GM19025 (cell line): ENCODE results near the gene ASB6.
"Not testable (repeated sequence)": the region's sequence is repeated elsewhere in the genome, so short reads cannot be mapped to it uniquely, and the experiment has no call there.

Experiments used
- ATAC-seq: cut with Tn5 transposase; IDR thresholded peaks from one replicate; pipeline ENCODE4 v1.9.1; 2021; ENCODE audit warnings: mild to moderate bottlenecking, low read depth, moderate library complexity; ENCODE audit not compliant: unreplicated experiment

The ASB6 gene

GRCh38 chr9:129646654-129647053, 4.7 kb upstream of the ASB6 start:
- ATAC-seq = no peak

DNA sequence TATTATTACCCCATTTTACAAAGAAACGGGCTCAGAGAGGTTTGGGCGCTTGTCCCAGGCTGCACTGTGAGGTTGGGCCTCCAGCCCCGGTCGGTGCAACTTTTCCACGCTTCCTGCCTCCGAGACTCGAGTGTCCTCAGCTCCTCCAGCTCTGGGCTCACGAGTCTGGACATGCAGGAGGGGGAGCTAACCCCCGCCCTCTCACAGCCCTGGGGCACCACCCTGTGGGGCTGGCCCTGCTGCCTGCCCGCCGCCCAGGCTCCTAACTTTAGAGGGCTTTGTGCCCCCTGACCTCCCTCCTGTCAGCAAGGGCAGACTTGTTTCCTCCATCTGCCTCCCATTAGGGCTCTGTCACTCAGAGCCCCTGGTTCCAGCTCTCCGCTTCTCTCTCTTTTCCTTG, 4.3 kb upstream of the ASB6 start:
- no peak for ATAC-seq

DNA sequence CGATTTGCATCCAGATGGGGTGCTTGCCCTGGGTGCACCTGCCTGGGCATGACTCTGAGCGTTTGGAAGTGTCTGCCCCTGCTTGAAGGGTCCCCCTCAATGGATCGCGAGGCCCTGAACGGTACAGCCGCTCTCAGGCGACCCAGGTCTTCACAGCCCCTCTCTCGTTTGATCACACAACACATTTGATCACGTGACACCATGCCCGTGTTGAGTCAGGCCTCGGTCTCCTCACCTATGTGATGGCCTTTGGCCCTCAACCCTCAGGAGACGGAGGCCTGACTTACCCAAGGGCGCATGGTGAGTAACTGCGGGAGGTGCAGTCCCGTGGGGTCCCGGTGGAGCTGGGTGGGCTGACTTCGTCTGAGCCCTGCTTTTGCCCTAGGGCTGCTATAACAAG, 3.0 kb upstream of the ASB6 start:
- ATAC-seq = no peak

DNA sequence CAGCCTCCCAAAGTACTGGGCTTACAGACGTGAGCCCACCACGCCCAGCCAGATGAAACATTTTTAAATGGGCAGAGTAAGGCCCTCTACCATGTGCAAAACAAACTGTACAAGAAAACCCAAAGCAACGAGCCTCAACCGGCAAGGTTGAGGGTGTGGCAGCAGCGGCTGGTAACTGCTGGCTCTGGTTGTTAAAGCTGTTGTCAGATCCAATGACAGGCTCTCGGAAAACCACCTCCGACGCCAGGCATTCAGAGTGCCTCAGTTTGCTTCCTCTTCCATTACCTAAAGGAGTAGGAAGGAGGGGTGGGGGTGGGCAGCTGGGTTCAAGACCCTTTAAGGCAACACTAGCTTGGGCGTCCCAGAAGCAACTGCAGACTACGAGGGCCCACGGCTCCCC, 2.4 kb upstream of the ASB6 start:
- ATAC-seq = no peak

GRCh38 chr9:129643706-129644105, 1.8 kb upstream of the ASB6 start:
- ATAC-seq = no peak

DNA sequence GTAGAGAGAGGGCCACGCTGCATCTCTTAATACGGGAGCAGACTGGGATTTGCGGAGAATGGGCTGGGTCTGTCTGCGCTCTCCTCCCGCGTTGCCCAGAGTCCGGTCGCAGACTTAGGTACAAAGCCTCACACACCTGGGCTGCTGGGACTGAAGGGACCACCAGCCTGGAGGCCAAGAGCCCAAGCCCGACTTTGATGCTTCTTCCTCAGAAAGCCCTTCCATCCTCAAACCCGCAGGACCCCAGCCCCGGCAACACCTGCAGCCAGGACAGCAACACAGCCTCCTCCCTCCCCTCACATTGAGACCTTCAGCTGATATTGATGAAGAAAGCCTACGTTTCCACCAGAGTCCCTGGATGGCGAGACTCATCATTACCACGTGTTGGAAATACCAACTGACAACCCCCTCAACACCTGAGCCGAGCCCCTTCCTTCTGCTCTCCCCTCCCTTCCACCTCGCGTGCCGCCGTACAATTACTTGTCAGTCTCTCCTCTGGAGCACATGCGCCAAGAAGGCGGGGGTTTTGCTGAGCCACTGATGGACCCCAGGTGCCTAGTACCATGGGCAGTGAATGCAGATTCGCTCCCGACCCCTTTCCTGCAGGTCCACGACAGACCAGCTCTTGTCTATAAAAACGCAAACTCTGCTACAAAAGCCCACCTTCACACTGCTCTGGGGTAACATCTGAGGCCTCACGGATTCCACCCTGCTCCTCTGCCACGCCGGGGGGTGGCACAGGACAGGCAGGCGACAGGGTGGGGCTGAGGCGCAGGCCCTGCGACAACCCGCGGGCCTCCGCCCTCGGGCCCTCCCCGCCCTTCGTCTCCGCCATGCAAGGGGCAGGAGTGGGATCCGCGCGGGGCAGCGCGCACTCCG, 841 bp downstream of the ASB6 start:
- ATAC-seq = no peak

GRCh38 chr9:129640086-129640870, 1.7 kb downstream of the ASB6 start:
- ATAC-seq = no peak

DNA sequence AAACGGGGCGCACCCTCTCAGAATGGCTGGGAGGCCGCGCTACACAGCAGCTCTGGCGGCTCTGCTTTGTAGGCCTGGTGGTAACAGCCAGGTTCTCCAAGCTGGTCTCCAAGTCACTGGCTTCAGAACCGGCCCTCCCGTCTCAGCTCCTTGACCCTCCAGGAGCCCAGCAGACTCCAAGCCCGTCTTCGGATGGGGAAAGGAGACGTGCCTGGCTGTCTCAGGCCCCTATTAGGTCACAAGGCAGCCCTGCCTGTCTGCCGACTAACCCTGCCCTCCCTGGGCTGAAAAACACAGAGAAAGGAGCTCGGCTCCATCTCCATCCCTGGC, 2.2 kb downstream of the ASB6 start:
- ATAC-seq = no peak

DNA sequence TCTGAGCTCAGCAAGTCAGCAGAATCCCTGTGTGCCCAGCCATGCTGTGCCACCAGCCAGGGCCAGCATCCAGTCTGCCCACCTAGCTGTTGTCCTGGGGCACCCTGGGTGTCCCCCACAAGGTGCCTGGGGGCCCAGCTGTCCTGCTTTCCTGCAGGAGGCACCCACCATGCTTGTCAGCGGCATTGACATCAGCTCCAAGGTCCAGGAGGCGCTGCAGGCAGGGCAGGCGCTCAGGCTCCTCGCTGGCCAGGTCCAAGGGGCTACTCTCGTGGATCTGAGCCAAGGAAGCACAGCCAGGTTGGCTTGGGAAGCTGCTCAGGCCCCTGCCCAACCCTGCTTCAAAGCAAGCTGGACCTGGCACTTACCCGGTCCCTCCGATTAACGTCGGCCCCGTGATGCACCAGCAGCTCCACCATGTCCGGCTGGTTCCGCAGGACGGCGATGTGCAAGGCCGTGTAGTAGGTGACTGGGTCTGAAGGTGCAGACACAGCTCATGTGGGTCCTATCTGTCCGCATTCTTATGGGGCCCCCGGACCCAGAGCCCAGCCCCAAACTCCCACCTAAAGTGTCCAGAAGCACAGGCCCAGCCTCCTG, 2.8 kb downstream of the ASB6 start:
- no peak for ATAC-seq

DNA sequence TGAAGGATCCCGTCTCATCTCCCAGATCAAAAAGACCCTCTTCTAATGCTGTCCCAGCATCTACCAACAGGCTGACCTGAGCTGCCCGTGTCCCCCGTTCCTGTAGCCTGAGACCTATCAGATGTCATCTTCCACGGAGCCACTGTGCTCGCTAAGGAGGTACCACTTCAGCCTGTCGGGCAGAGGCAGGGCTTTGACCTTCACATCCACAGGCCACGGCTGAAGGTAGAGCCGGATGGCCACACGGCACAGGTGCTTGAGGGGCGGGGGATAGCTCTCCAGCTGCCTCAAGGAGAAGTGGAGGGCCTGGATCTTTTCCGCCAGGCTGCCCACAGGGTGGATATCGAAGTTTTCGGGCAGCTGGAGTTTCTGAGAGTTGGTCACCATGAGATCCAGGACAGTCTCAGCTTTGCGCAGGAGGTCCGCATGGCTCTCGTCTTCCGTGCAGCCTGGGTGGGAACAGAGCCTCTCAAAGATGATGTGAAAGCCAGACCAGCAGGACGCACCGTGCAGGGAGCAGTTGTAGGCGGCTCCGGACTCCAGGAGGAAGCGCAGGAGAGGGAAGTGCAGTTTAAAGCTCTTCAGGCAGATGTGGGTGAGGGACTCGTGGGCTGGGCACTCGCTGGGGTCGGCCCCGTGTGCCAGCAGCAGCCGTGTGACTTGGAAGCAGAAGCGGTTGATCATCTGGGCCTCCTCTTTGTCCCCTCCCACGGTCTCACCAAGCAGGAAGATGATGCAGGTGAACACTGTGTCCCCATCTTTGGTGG, 4.1 kb downstream of the ASB6 start:
- ATAC-seq = no peak

DNA sequence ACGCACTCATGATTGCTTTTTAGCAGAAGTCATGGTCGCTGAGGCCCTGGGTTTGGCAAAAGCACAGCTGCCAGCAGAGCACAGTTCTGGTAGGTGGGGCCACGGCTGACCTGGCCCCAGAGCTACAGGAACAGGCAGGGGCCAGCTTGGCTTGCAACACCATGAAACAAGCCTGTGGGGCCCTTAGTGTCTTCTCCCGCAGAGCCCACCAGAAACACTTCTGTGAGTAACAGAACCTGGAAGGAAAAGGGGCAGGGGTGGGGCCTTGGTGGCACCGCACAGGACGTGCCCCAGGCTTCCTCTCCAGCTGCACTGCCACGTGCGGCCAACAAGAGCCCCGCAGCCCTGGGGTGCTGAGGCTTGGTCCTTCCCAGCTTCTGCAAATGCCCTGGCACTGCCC, 4.8 kb downstream of the ASB6 start:
- no peak for ATAC-seq

GRCh38 chr9:129636343-129636742, 5.6 kb downstream of the ASB6 start:
- ATAC-seq = not testable (repeated sequence)

DNA sequence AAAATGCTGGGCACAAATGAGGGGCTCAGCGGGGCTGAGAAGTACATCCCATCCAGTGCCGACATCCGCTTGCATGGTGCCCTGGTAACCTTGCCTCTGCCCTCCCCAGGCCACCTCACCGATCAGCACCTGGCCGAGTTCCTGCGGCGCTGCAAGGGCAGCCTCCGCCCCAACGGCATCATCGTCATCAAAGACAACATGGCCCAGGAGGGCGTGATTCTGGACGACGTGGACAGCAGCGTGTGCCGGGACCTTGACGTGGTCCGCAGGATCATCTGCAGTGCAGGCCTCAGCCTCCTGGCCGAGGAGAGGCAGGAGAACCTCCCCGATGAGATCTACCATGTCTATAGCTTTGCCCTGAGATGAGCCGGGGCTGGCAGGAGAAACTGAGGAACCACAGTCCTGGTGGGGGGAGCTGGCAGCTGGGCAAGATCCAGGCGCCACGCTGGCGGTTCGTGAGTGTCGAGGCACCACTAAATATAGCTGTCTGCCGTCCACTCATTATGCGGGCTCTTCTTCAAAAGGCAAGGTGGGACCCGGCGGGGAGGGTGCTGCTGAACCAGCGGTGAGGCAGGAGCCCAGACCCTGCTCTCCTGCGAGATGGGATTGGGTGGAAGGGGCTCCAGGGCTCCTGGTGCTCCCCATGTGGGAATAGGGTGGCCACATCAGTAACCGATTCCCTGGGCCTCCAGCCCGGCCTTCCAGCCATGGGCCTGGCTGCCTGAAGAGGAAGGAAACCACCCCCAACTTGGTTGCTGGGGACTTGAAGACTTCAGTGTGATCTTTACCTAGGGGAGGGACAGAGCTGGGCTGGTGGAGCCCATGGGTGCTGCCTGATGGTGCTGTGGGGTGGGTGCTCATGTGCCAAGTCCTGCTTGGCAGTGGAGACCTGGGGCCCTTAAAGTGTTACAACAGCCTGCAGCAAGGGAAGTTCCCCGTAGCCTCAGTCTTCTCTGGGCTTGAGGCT, 6.6 kb downstream of the ASB6 start:
- ATAC-seq = no peak

DNA sequence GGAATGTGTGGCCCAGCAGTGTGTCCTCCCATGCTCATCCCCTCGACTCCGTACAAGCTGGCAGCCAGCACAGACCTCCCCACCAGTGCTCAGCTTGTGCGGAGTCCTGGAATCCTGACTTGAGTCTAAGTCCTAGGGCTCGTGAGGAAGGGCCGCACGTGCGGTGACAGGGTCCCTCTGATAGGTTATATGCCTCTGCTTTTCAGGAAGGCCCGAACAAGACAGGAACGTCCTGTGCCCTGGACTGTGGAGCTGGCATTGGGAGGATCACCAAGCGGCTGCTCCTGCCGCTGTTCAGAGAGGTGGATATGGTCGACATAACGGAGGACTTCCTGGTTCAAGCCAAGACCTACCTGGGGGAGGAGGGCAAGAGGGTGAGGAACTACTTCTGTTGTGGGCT, 8.1 kb downstream of the ASB6 start:
- no peak for ATAC-seq

GRCh38 chr9:129633207-129633606, 8.7 kb downstream of the ASB6 start:
- no peak for ATAC-seq

DNA sequence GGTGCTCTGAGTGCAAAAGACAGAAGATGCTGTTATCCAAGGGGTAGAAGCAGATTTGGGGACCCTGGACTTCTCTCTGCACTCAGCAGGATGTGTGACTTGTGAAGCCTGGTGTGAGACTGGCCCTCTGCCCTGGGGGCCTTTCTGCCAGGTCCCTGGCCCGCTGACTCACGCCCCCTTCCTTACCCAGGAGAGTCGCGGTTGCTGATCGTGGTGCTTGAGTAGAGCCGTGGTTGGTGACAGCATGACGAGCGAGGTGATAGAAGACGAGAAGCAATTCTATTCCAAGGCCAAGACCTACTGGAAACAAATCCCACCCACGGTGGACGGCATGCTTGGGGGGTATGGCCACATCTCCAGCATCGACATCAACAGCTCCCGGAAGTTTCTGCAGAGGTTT, 9.5 kb downstream of the ASB6 start:
- ATAC-seq = no peak

DNA sequence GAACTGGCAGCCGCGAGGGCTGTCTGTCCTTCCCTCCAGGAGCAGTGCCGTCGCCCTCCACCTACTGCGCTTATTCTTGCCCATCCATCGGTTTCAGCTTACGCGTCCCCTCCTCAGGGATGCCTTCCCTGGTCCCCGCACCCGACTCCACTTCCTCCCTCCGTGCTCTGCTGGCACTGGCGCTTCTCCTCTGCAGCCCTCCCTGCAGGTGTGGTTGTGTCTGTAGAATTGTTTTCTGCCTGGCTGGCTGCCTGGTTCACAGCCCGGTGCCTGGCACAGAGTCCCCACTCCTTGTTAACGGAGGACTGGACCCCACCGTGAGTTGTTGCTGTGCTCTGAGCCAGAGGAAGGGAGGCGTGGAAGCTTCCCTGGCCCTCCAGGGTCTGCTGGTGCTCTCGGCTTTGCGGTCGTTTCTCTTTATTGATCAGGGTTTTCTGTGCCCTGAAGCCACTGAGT, 10.2 kb downstream of the ASB6 start:
- ATAC-seq = no peak

DNA sequence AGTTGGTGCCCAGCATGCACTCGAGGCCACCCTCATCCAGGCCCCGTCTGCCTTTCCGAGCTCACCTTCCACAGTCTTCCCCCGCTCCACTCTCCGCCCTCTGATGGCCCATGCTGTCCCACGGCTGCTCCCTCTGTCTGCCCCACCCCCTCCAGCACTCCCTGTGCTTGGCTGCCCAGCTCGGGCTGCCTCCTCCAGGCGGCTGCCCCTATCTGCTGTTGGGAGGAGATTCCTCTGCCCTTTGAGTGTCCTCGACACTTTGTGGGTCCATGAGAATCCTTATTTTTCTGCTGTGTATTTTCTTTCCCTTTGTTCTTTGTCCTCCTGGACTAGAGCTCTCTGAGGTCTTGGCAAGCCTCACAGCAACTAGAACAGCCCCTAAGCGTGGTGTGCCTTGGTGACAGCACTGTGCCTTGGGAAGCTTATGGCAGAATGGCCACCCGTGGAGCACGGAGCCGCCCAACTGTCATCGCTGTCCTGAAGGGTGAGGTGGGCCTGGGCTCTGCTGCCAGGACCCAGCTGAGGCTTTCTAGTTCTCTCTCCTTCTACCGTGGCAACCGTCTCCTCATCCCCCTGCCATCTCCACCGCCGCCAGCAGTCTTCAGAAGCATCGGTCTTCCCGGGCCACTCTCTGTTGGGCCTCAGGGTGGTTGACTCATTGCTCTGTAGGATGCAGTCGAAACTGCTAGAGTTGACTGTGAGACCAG, 10.8 kb downstream of the ASB6 start:
- no peak for ATAC-seq

- no peak for ATAC-seq
These were observed 12.6 kb downstream of the ASB6 start for GRCh38 chr9:129629251-129629820.
